Mucosa of stomach (tissue), 1 donor: ENCODE measurements around the gene NDUFAF8.

Experiments
- H3K27me3 ChIP-seq: one replicate; pipeline ENCODE4 v1.7.0; 2013; ENCODE audit warnings: mild to moderate bottlenecking, low read length; ENCODE audit not compliant: control insufficient read depth, insufficient read depth
- H3K36me3 ChIP-seq: one replicate; pipeline ENCODE4 v1.7.0; 2013; ENCODE audit warnings: low read length; ENCODE audit not compliant: control insufficient read depth, insufficient read depth
- H3K4me1 ChIP-seq: one replicate; pipeline ENCODE4 v1.7.0; 2013; ENCODE audit warnings: mild to moderate bottlenecking, low read length; ENCODE audit not compliant: control insufficient read depth, insufficient read depth
- H3K4me3 ChIP-seq: one replicate; pipeline ENCODE4 v1.7.0; 2013; ENCODE audit warnings: low read length
- H3K9ac ChIP-seq: one replicate; pipeline ENCODE4 v1.7.0; 2013; ENCODE audit warnings: mild to moderate bottlenecking, low read length, moderate library complexity
- H3K9me3 ChIP-seq: one replicate; pipeline ENCODE4 v1.7.0; 2013; ENCODE audit warnings: mild to moderate bottlenecking, low read length, moderate library complexity; ENCODE audit not compliant: control insufficient read depth
- donor health status: Pancreatic carcinoma.

The NDUFAF8 gene

GRCh38 chr17:81231121-81231645 lies 7.9 kb upstream of the NDUFAF8 start:
- Histone ChIP-seq H3K4me3 (no peak overlapping the region), H3K9me3 (no peaks in the 10 kb centered on the region), H3K9ac (no peak overlapping the region), H3K4me1 (no peaks in the 10 kb centered on the region), H3K36me3 (no peaks in the 10 kb centered on the region), H3K27me3 (no peaks in the 10 kb centered on the region)

GRCh38 chr17:81231766-81232581 lies 7.1 kb upstream of the NDUFAF8 start:
- Histone ChIP-seq H3K9me3 (no peaks in the 10 kb centered on the region), H3K9ac (no peak overlapping the region), H3K36me3 (no peaks in the 10 kb centered on the region), H3K4me1 (no peaks in the 10 kb centered on the region), H3K27me3 (no peaks in the 10 kb centered on the region), H3K4me3 (no peak overlapping the region)

GRCh38 chr17:81232616-81233241 lies 6.4 kb upstream of the NDUFAF8 start:
- no peaks in the 10 kb centered on the region for H3K36me3 ChIP-seq
- H3K4me3 ChIP-seq, result no peak overlapping the region

GRCh38 chr17:81233316-81233715 lies 5.8 kb upstream of the NDUFAF8 start:
- H3K27me3 ChIP-seq, result no peaks in the 10 kb centered on the region
- H3K36me3 ChIP-seq, result no peaks in the 10 kb centered on the region
- H3K4me3 ChIP-seq, result no peak overlapping the region
- H3K9me3 ChIP-seq, result no peaks in the 10 kb centered on the region
- H3K4me1 ChIP-seq, result peaks cover 11% of the 10 kb centered on the region
- no peak overlapping the region for H3K9ac ChIP-seq

More at GRCh38 chr17:81232616-81233241, 6.4 kb upstream of the NDUFAF8 start:
- H3K9me3 ChIP-seq, result no peaks in the 10 kb centered on the region
- no peak overlapping the region for H3K9ac ChIP-seq
- H3K4me1 ChIP-seq, result peaks cover 6% of the 10 kb centered on the region
- H3K27me3 ChIP-seq, result no peaks in the 10 kb centered on the region

DNA sequence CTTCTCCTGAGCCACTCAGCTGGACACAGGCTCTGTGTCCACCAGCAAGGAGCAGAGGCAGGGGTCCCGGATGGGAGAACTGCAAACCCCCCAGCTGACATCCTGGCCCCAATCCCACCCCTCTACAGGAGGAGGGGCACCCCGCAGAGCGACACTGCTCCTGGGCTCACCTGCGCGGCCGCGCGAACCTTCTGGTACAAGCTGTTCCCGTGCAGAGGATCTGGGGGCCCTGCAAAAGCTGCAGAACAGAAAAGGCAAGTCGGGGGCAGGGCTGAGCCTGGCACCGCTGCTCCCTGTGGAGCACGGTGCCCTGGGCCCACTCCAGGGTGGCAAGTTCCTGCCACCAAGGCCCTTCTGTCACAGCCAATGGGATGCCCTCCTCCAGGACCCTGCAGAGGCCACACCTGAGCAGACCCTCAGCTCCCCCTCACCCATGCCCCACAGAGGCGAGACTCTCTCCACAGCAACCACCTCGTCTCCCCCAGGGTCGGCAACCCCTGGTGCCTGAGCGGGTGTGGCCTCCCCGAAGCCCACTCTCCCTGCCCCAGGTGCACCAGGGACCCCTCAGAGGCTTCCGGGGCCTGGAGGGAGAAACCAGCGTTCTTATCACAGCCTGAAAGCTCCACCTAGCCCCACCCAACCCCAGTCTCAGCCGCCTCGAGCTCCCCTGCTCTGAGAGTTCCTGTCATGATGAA lies 5.2 kb upstream of the NDUFAF8 start:
- Histone ChIP-seq H3K4me1 (peaks cover 11% of the 10 kb centered on the region), H3K4me3 (no peak overlapping the region), H3K27me3 (no peaks in the 10 kb centered on the region), H3K9me3 (no peaks in the 10 kb centered on the region), H3K36me3 (no peaks in the 10 kb centered on the region), H3K9ac (no peak overlapping the region)

DNA sequence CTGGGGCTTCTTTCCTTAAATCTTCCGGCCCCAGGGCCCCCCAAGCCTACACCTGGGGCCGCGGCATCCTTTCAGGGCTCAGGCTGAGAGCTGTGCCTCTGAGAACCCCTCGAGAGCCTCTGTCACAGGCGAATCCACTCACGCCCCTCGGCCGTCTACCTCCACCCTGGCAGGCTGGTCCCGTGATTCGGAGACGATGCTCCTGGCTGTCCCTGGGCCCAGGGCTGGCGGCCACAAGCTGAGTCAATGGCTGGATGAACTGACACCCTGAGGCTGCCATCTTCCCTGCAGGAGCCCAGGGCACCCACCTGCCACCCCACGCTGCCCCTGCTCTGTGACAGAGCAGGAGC lies 4.6 kb upstream of the NDUFAF8 start:
- H3K4me3 ChIP-seq, result no peak overlapping the region
- H3K36me3 ChIP-seq, result no peaks in the 10 kb centered on the region
- H3K9ac ChIP-seq, result no peak overlapping the region
- peaks cover 11% of the 10 kb centered on the region for H3K4me1 ChIP-seq
- no peaks in the 10 kb centered on the region for H3K9me3 ChIP-seq
- no peaks in the 10 kb centered on the region for H3K27me3 ChIP-seq

DNA sequence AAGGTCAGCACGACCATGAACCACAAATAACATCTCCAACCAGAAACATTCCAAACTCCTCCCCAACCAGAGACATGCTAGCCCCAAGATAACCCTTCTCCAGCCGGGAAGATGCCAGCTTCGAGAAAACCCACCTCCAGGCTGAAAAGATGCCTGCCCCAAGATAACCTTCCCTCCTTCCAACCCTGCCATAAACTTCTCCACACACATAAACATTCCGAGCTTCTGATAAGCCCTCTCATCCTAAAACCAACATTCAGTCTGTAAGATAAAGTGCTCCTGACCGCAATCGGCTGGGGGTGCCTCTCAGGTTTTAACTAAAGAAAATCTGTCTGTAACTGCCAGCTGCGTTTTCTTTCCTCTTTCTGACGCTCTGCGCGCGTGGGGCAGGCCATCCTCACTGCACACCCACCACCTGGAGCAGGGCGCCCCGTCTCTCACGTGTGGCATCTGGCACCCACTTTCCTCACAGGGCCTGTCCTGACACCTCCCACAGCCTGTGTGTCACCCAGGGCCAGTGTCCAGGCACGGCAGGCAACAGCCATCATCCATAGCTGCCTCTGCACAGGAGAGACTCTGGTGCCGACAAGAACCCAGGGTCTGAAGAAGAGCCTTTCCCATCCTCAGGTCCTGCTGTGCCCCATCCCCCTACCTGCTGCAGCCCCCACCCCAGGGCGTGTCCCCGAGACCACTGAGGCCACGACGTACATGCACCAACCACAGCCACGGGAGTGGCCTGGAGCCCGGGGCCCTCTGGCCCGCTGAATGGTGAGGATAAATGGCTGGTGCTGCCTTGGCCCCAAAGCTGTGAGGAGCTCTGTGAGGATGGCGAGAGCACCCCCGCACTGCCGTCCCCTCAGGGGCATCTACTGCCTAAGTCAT lies 3.9 kb upstream of the NDUFAF8 start:
- no peak overlapping the region for H3K4me3 ChIP-seq
- H3K4me1 ChIP-seq, result peaks cover 17% of the 10 kb centered on the region
- no peaks in the 10 kb centered on the region for H3K36me3 ChIP-seq
- no peaks in the 10 kb centered on the region for H3K9me3 ChIP-seq
- no peaks in the 10 kb centered on the region for H3K27me3 ChIP-seq
- no peak overlapping the region for H3K9ac ChIP-seq

GRCh38 chr17:81235822-81236740 lies 3.0 kb upstream of the NDUFAF8 start:
- no peaks in the 10 kb centered on the region for H3K27me3 ChIP-seq
- H3K4me3 ChIP-seq, result no peak overlapping the region
- H3K36me3 ChIP-seq, result no peaks in the 10 kb centered on the region
- H3K9me3 ChIP-seq, result no peaks in the 10 kb centered on the region
- H3K4me1 ChIP-seq, result peaks cover 18% of the 10 kb centered on the region
- H3K9ac ChIP-seq, result no peak overlapping the region

DNA sequence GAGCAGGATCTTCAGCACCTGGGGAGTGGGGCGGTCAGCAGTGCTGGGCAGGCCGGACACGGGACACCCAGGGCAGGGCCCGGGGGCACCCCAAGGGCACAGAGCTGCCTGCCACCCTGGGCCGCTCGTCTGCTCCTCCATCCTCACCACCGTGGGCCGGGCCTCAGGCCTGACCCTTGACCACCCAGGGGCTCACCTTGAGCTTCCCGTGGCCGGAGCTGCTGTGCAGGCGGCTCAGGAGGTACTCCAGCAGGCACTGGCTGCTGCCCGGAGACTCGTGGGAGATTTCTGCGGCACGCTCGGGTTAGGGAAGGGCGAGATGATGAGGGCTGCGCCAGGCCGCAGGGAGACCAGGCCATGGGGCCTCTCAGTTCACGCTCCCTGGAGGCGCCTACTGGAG lies 2.3 kb upstream of the NDUFAF8 start:
- no peak overlapping the region for H3K4me3 ChIP-seq
- no peak overlapping the region for H3K9ac ChIP-seq

DNA sequence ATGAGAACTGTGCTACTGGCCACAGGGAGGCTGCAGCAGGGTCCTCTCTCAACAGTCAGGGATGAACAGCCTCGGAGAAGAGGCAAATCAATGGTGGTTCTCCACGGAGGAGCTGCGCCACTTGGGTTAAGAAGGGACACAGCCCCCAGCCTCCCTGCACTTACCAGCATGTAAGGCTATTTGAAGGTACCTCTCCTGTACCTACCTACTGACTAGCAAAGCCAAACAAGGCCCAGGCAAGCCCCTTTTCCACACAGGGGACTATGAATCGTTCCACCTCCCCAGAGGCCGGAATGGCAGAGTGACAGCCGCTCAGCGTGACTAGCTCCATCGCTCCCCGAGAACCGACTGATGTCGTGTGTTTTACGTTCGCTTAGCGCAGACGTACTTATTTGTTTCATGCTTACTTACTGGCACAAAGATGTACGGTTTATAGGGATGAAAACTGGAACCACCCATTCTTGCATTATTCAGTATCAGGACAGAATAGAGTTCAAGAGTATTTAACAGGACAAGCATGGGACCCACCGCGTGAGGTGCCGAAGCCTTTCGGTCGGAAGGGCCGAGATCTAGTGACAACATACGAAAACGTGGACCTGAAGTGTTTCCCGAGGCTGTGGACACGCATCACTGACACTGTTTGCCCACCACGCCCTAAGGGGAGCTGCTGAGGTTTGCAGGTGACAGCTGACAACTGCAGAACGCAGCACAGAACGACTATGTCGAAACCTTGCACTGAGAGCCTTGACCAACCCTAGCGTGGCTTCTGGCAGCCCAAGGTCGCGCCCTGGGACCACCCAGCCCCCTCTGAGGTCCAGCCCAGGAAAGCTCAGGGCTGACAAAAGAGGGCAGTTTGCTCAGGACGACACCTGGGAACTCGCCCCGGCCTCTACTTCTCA lies 1.3 kb upstream of the NDUFAF8 start:
- Histone ChIP-seq H3K4me3 (peak overlapping the region; percentile 82), H3K9ac (peak overlapping the region; percentile 79), H3K36me3 (no peaks in the 10 kb centered on the region), H3K27me3 (no peaks in the 10 kb centered on the region), H3K9me3 (no peaks in the 10 kb centered on the region), H3K4me1 (peaks cover 21% of the 10 kb centered on the region)

More for the DNA sequence above, 2.3 kb upstream of the NDUFAF8 start:
- Histone ChIP-seq H3K36me3 (no peaks in the 10 kb centered on the region), H3K4me1 (peaks cover 18% of the 10 kb centered on the region), H3K9me3 (no peaks in the 10 kb centered on the region), H3K27me3 (no peaks in the 10 kb centered on the region)
